Measurements from ENCODE around the gene CST6. TPM values are rescaled to one million over a fixed set of nuclear protein-coding genes. Genes with fewer than 3 reads are reported as not detected.

The CST6 gene
- total RNA-seq, 4 donors from 2014 or later, result not detected

DNA sequence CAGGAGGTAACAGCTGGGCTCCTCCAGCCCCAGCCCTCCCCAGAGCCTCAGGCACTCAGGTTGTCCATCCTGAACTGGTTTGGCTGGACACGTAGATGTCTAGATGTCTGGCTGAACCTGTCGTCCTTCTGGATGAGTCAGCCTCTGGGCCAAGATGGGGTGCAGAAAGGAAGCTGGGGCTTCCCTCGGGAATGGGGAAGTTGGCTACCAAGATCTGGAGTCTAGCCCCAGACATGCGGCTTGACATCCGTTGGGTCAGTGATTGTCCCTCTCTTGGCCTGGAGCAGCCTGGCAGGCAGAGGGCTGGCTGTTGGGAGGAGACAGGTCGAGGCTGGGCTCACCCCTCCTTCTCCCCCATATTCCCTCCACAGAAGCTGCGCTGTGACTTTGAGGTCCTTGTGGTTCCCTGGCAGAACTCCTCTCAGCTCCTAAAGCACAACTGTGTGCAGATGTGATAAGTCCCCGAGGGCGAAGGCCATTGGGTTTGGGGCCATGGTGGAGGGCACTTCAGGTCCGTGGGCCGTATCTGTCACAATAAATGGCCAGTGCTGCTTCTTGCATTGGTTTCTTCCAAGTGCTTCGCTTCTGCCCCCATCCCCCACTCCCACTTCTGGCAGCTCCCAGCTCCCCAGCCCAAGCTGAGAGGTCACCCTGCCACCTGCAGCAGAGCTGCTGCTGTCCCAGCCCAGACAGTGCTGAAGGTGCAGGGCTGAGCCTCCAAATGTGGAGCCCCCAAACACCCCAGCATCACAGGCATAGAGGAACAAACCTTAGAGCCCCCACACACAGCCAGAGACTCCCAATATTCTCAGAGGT lies 1.3 kb downstream of the CST6 start:
- TF ChIP-seq, protein P1, sequence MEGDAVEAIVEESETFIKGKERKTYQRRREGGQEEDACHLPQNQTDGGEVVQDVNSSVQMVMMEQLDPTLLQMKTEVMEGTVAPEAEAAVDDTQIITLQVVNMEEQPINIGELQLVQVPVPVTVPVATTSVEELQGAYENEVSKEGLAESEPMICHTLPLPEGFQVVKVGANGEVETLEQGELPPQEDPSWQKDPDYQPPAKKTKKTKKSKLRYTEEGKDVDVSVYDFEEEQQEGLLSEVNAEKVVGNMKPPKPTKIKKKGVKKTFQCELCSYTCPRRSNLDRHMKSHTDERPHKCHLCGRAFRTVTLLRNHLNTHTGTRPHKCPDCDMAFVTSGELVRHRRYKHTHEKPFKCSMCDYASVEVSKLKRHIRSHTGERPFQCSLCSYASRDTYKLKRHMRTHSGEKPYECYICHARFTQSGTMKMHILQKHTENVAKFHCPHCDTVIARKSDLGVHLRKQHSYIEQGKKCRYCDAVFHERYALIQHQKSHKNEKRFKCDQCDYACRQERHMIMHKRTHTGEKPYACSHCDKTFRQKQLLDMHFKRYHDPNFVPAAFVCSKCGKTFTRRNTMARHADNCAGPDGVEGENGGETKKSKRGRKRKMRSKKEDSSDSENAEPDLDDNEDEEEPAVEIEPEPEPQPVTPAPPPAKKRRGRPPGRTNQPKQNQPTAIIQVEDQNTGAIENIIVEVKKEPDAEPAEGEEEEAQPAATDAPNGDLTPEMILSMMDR (IDR thresholded peaks at IDR 0.05; ENCODE audit: low read depth), result no peak

DNA sequence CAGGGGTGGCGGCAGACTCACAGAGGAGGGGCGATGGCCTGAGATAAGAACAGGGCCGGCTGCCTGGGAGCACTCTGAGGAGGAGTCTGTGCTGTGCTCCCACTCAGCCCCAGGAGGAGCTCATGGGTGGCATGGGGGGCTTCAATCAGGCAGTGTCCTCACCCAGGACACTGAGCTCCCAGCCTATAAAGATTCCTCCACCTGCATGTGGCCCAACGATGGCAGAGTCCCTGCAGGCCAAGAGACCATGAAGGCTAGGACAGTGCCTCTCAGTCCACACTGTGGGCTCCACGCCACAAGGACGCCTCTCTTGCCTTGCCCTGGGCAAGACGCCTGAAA lies 1.9 kb downstream of the CST6 start:
- TF ChIP-seq, protein P1 (IDR thresholded peaks at IDR 0.05; ENCODE audit: low read depth), result no peak

- TF ChIP-seq, protein P1 (IDR thresholded peaks at IDR 0.05; ENCODE audit: low read depth), result no peak
These were observed 3.1 kb downstream of the CST6 start for GRCh38 chr11:66014804-66015453.

DNA sequence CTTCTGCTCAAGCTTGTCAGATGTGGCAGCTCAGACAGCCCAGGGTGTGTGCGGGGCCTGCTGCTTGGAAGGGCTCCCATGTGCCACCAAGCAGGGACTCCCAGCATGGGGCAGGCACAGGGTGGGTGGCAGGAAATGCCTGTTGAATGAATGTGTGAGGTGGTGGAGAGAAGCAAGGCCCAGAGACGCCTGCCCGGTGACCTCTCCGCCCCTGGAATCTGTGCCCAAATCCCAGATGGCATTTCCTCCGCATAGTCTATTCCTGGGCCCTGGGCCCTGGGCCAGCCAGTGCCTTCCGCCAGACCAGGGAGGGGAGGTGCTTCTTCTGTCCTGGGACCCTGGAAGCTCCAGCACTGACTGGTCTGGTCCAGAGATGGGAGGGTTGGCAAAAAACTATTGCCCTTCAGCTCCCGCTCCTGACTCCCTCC lies 3.7 kb downstream of the CST6 start:
- TF ChIP-seq, protein P1 (IDR thresholded peaks at IDR 0.05; ENCODE audit: low read depth), result no peak

GRCh38 chr11:66015936-66016792 lies 4.4 kb downstream of the CST6 start:
- TF ChIP-seq, protein P1 (IDR thresholded peaks at IDR 0.05; ENCODE audit: low read depth), result no peak

GRCh38 chr11:66016793-66017177 lies 5.0 kb downstream of the CST6 start:
- TF ChIP-seq, protein P1 (IDR thresholded peaks at IDR 0.05; ENCODE audit: low read depth), result no peak

DNA sequence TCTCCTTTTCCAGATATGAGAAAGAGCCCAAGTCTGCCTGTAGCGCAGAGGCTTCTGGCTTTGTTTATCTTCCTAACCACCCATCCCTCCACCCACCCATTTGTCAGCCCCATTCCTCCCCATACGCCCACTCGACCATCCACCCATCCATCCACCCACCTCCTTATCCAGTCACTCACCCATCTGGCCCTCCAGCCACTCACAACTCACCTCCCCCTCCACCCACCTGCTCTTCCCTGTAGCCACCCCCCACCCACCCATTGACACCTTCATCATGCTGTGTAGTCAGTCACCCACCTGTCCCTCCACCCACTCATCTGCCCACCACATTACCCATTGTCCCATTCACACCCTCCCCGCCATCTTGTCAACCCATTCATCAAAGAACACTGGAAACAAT lies 5.5 kb downstream of the CST6 start:
- TF ChIP-seq, protein P1 (IDR thresholded peaks at IDR 0.05; ENCODE audit: low read depth), result no peak
